H9 (cell line): Measurements from ENCODE around the gene TDRD7. TPM values are rescaled to one million over a fixed set of nuclear protein-coding genes. Genes with fewer than 3 reads are reported as not detected.

Experiments used
- DNase-seq: peaks from one replicate; pipeline ENCODE4 v3.0.0-alpha.2; 2017
- H2AFZ ChIP-seq: one replicate; pipeline ENCODE4 v1.6.1; 2013; ENCODE audit warnings: mild to moderate bottlenecking, low read length, control low read depth, moderate library complexity
- H2AK5ac ChIP-seq: 2 replicates; pipeline ENCODE4 v1.6.1; 2013; ENCODE audit warnings: low read length, control low read depth, mixed read lengths; ENCODE audit not compliant: insufficient read length
- H2BK120ac ChIP-seq: one replicate; pipeline ENCODE4 v1.6.1; 2013; ENCODE audit warnings: low read depth, mild to moderate bottlenecking, low read length, control low read depth, inconsistent platforms; ENCODE audit not compliant: poor library complexity, severe bottlenecking
- H2BK12ac ChIP-seq: 2 replicates; pipeline ENCODE4 v1.6.1; 2013; ENCODE audit warnings: low read length, control low read depth, mixed read lengths, low read depth; ENCODE audit not compliant: insufficient read length
- H2BK15ac ChIP-seq: 2 replicates; pipeline ENCODE4 v1.6.1; 2013; ENCODE audit warnings: low read depth, low read length, control low read depth
- H2BK20ac ChIP-seq: one replicate; pipeline ENCODE4 v1.6.1; 2013; ENCODE audit warnings: low read depth, mild to moderate bottlenecking, low read length, control low read depth, inconsistent platforms; ENCODE audit not compliant: poor library complexity, severe bottlenecking
- H2BK5ac ChIP-seq: 2 replicates; pipeline ENCODE4 v1.6.1; 2013; ENCODE audit warnings: low read length, control low read depth, mixed read lengths; ENCODE audit not compliant: insufficient read length
- H3K14ac ChIP-seq: 2 replicates; pipeline ENCODE4 v1.6.1; 2013; ENCODE audit warnings: low read length, control low read depth; ENCODE audit not compliant: insufficient read depth
- H3K18ac ChIP-seq: 2 replicates; pipeline ENCODE4 v1.6.1; 2013; ENCODE audit warnings: low read depth, mild to moderate bottlenecking, mixed read lengths, low read length, control low read depth; ENCODE audit not compliant: insufficient read length
- H3K23ac ChIP-seq: 2 replicates; pipeline ENCODE4 v1.6.1; 2013; ENCODE audit warnings: low read length, control low read depth, mixed read lengths, low read depth; ENCODE audit not compliant: insufficient read length
- H3K23me2 ChIP-seq: 2 replicates; pipeline ENCODE4 v1.6.1; 2013; ENCODE audit warnings: low read depth, mild to moderate bottlenecking, mixed read lengths, low read length, control low read depth; ENCODE audit not compliant: insufficient read length, poor library complexity, severe bottlenecking
- H3K27ac ChIP-seq: 2 replicates; pipeline ENCODE4 v1.5.1; 2013; ENCODE audit warnings: low read length, control low read depth, mixed read lengths, low read depth; ENCODE audit not compliant: insufficient read length
- H3K27me3 ChIP-seq: 2 replicates; pipeline ENCODE4 v1.6.1; 2013; ENCODE audit warnings: low read length, control low read depth, inconsistent platforms; ENCODE audit not compliant: insufficient read depth
- H3K4ac ChIP-seq: 2 replicates; pipeline ENCODE4 v1.6.1; 2013; ENCODE audit warnings: low read depth, mild to moderate bottlenecking, control low read depth, inconsistent platforms, low read length, moderate library complexity
- H3K4me1 ChIP-seq: 2 replicates; pipeline ENCODE4 v1.6.1; 2013; ENCODE audit warnings: low read length, control low read depth, inconsistent platforms; ENCODE audit not compliant: insufficient read depth
- H3K4me2 ChIP-seq: 2 replicates; pipeline ENCODE4 v1.6.1; 2013; ENCODE audit warnings: low read length, control low read depth, mixed read lengths; ENCODE audit not compliant: insufficient read length, insufficient read depth
- H3K56ac ChIP-seq: 2 replicates; pipeline ENCODE4 v1.6.1; 2013; ENCODE audit warnings: low read depth, mild to moderate bottlenecking, mixed read lengths, low read length, control low read depth; ENCODE audit not compliant: insufficient read length
- H3K79me1 ChIP-seq: 2 replicates; pipeline ENCODE4 v1.6.1; 2013; ENCODE audit warnings: low read depth, mild to moderate bottlenecking, moderate library complexity, low read length, control low read depth, inconsistent platforms; ENCODE audit not compliant: insufficient read depth, poor library complexity, severe bottlenecking
- H3K79me2 ChIP-seq: 2 replicates; pipeline ENCODE4 v1.6.1; 2013; ENCODE audit warnings: low read length, control low read depth, inconsistent platforms; ENCODE audit not compliant: insufficient read depth
- H3K9ac ChIP-seq: 2 replicates; pipeline ENCODE4 v1.6.1; 2013; ENCODE audit warnings: low read length, control low read depth, mixed read lengths; ENCODE audit not compliant: insufficient read length; ENCODE audit errors: extremely low read depth
- H3K9me3 ChIP-seq: one replicate; pipeline ENCODE4 v1.6.1; 2013; ENCODE audit warnings: low read depth, low read length, inconsistent platforms; ENCODE audit not compliant: control insufficient read depth
- H3T11ph ChIP-seq: one replicate; pipeline ENCODE4 v1.6.1; 2013; ENCODE audit warnings: mild to moderate bottlenecking, low read length, control low read depth, inconsistent platforms
- H4K20me1 ChIP-seq: one replicate; pipeline ENCODE4 v1.6.1; 2013; ENCODE audit not compliant: control insufficient read depth, insufficient read length, insufficient read depth
- H4K5ac ChIP-seq: 2 replicates; pipeline ENCODE4 v1.6.1; 2013; ENCODE audit warnings: low read depth, mild to moderate bottlenecking, mixed read lengths, low read length, control low read depth; ENCODE audit not compliant: insufficient read length
- H4K8ac ChIP-seq: replicated peaks from 2 replicates; pipeline ENCODE4 v1.6.1; 2013; ENCODE audit warnings: low read length, control low read depth, mixed read lengths, low read depth; ENCODE audit not compliant: insufficient read length
- H4K91ac ChIP-seq: 2 replicates; pipeline ENCODE4 v1.6.1; 2013; ENCODE audit warnings: low read depth, mild to moderate bottlenecking, moderate library complexity, mixed read lengths, low read length, control low read depth; ENCODE audit not compliant: insufficient read length
- H3K27ac Mint-ChIP-seq, 3 experiments: 2 replicates in 2 of 3; 3 replicates in 1 of 3; pipeline ENCODE4 v1.8.0; 2020 to 2021; ENCODE audit warnings: mixed read lengths in 3 of 3, mild to moderate bottlenecking in 1 of 3, moderate library complexity in 1 of 3
- H3K27me3 Mint-ChIP-seq: 2 replicates; pipeline ENCODE4 v1.8.0; 2021; ENCODE audit warnings: low read depth, mild to moderate bottlenecking, moderate library complexity, mixed read lengths
- H3K36me3 Mint-ChIP-seq, 3 experiments: 2 replicates in 2 of 3; 3 replicates in 1 of 3; pipeline ENCODE4 v1.8.0; 2020 to 2021; ENCODE audit warnings: low read depth in 3 of 3, mixed read lengths in 3 of 3; ENCODE audit not compliant: insufficient read depth in 1 of 3
- H3K4me1 Mint-ChIP-seq, 2 experiments: 2 replicates each; pipeline ENCODE4 v1.8.0; 2020; ENCODE audit warnings: mixed read lengths in 2 of 2
- H3K4me3 Mint-ChIP-seq, 2 experiments: 2 replicates in 1 of 2; 3 replicates in 1 of 2; pipeline ENCODE4 v1.8.0; 2020 to 2021; ENCODE audit warnings: mild to moderate bottlenecking in 2 of 2, mixed read lengths in 2 of 2, moderate library complexity in 1 of 2
- H3K9me3 Mint-ChIP-seq, 2 experiments: 2 replicates in 1 of 2; 3 replicates in 1 of 2; pipeline ENCODE4 v1.8.0; 2020; ENCODE audit warnings: mild to moderate bottlenecking in 2 of 2, mixed read lengths in 2 of 2, moderate library complexity in 1 of 2
- CTCF ChIP-seq: fragments of 200-600 bp; sonication (generic); conservative IDR thresholded peaks from 3 replicates; pipeline ENCODE4 v1.8.0; 2021; ENCODE audit warnings: antibody characterized with exemption, mild to moderate bottlenecking
- WGBS: extraction: QIAGEN DNeasy Blood & Tissue Kit; methylation state at CpG from one replicate; pipeline ENCODE4 v1.1.7; 2013; ENCODE audit warnings: missing lambda C conversion rate, low lambda C conversion rate, mixed read lengths; ENCODE audit not compliant: insufficient read length; ENCODE audit errors: extremely low coverage; 5-methylcytosine and 5-hydroxymethylcytosine counted together
- total RNA-seq: library from RNA; stranded (reverse); gene quantifications from 2 replicates; pipeline ENCODE4 v1.2.1, GENCODE V29; 2021

TDRD7 gene
- total RNA-seq, 1 experiment from 2014 or later = 5.1 TPM

DNA sequence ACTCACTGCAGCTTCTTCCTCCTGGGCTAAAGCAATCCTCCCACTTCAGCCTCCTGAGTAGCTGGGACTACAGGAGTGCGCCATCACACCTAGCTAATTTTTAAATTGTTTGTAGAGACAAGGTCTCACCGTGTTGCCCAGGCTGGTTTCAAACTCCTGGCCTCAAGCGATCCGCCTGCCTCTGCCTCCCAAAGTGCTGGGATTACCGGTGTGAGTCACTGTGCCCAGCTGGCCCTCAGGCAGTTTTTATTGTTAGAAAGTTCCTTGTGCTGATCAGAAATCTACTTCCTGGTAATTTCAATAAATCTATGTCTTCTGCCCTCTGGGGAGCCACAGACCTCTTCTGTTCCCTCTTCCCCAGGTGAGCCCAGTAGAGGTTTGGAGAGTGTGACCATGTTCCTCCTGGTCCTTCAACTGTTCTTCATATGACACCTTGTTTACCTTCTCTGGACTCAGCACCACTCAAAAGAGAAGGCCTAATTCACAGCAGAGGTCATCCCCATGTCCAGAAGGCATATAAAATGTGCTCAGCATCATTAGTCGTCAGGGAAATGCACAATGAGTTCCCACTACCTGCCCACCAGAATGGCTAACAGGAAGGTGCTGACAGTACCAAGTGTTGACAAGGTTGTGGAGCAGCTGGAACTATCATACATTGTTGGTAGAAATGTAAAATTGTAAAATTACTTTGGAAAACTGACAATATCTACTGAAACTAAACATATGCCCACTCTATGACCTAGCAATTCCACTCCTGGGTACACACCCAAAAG lies 99.9 kb downstream of the TDRD7 start:
- H2BK15ac ChIP-seq = no peak overlapping the region
- no peak overlapping the region for H4K5ac ChIP-seq
- no peak overlapping the region for H3K4ac ChIP-seq
- H3K4me1 ChIP-seq = no peaks in the 10 kb centered on the region
- TF ChIP-seq CTCF = no peak
- H2BK12ac ChIP-seq = no peak overlapping the region
- WGBS = no CpG with 5 or more reads among the region's 6 CpGs
- no peaks in the 10 kb centered on the region for H3K27me3 ChIP-seq
- no peak overlapping the region for H3K9ac ChIP-seq
- H2BK120ac ChIP-seq = no peak overlapping the region
- no peak overlapping the region for H3K14ac ChIP-seq
- no peak overlapping the region for H3K56ac ChIP-seq
- Mint-ChIP-seq H3K9me3 (no peaks in the 10 kb centered on the region), H3K4me3 (no peak overlapping the region), H3K27ac (no peak overlapping the region), H3K4me1 (peaks cover 10 to 12% of the 10 kb centered on the region in 2 experiments), H3K36me3 (no peaks in the 10 kb centered on the region; a peak in 1 of 7 replicates), H3K27me3 (peaks cover 5% of the 10 kb centered on the region; the same call in 1 of the 2 replicates)
- H4K91ac ChIP-seq = no peak overlapping the region
- H2BK5ac ChIP-seq = no peak overlapping the region
- no peak overlapping the region for H2AK5ac ChIP-seq
- no peak overlapping the region for H4K8ac ChIP-seq
- no peak overlapping the region for H2AFZ ChIP-seq
- no peaks in the 10 kb centered on the region for H3K79me1 ChIP-seq
- H3K23me2 ChIP-seq = no peaks in the 10 kb centered on the region
- no peak overlapping the region for H2BK20ac ChIP-seq
- H3K9me3 ChIP-seq = no peaks in the 10 kb centered on the region
- no peak overlapping the region for H3K18ac ChIP-seq
- H3K4me2 ChIP-seq = no peak overlapping the region
- H3K27ac ChIP-seq = no peak overlapping the region
- H3K79me2 ChIP-seq = no peaks in the 10 kb centered on the region
- no peak overlapping the region for H3T11ph ChIP-seq
- H3K23ac ChIP-seq = no peak overlapping the region
- peak; percentile 5 for DNase-seq
- H4K20me1 ChIP-seq = no peaks in the 10 kb centered on the region
